Glutamatergic neuron (in vitro differentiated cells): Measurements from ENCODE around the gene CNST. TPM values are rescaled to one million over a fixed set of nuclear protein-coding genes. Genes with fewer than 3 reads are reported as not detected.

Experiments
- DNase-seq: peaks from one replicate; pipeline ENCODE4 v3.0.0; 2022
- H3K27ac Mint-ChIP-seq: one replicate; pipeline ENCODE4 v1.8.0; 2020; ENCODE audit warnings: mild to moderate bottlenecking, mixed read lengths, inconsistent platforms; ENCODE audit not compliant: unreplicated experiment
- H3K27me3 Mint-ChIP-seq: one replicate; pipeline ENCODE4 v1.8.0; 2020; ENCODE audit warnings: mild to moderate bottlenecking, moderate library complexity, mixed read lengths, inconsistent platforms; ENCODE audit not compliant: unreplicated experiment
- H3K36me3 Mint-ChIP-seq: one replicate; pipeline ENCODE4 v1.8.0; 2020; ENCODE audit warnings: mild to moderate bottlenecking, mixed read lengths, inconsistent platforms; ENCODE audit not compliant: unreplicated experiment
- H3K4me1 Mint-ChIP-seq: one replicate; pipeline ENCODE4 v1.8.0; 2020; ENCODE audit warnings: mild to moderate bottlenecking, low read depth, mixed read lengths, inconsistent platforms; ENCODE audit not compliant: unreplicated experiment
- H3K4me3 Mint-ChIP-seq: one replicate; pipeline ENCODE4 v1.8.0; 2020; ENCODE audit warnings: mild to moderate bottlenecking, mixed read lengths, inconsistent platforms; ENCODE audit not compliant: unreplicated experiment
- H3K9me3 Mint-ChIP-seq: one replicate; pipeline ENCODE4 v1.8.0; 2020; ENCODE audit warnings: mild to moderate bottlenecking, moderate library complexity, mixed read lengths, inconsistent platforms; ENCODE audit not compliant: unreplicated experiment
- total RNA-seq: library from RNA; stranded (reverse); fragmentation: NEBNext Ultra II Directional; extraction: Animal tissue kit (Norgen Biotek cat#: 25700); gene quantifications from one replicate; pipeline ENCODE4 v1.2.1, GENCODE V29; 2021; ENCODE audit not compliant: unreplicated experiment
- TF ChIP-seq, protein P1 (sequence below): fragments of 200-600 bp; sonication (generic); IDR thresholded peaks from one replicate; pipeline ENCODE4 v1.5.0; 2021; ENCODE audit not compliant: partially characterized antibody, unreplicated experiment

The CNST gene
- total RNA-seq, 1 donor from 2014 or later, result 87.2 TPM

DNA sequence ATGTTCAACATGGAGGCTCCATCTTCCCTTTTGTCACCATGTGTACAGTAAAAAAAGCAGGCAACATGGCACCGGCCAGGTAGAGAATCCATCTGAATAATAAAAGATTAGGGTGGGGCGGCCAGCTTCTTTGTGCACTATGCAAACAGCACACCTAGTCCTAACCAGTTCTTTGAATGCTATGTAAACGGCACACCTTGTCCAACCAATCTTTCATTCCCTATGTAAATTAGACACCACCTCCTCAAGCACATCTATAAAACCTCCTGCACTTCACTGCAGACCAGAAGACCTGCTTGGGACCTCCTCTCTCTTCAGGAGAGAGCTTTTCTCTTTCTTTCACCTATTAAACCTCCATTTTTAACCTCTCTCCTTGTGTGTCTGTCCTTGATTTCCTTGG is 28.4 kb upstream of the CNST start:
- DNase-seq, result no peak
- Mint-ChIP-seq H3K9me3 (no peaks in the 10 kb centered on the region), H3K4me3 (no peak overlapping the region), H3K27ac (no peak overlapping the region), H3K4me1 (no peaks in the 10 kb centered on the region), H3K36me3 (no peaks in the 10 kb centered on the region), H3K27me3 (no peaks in the 10 kb centered on the region)
- TF ChIP-seq, protein P1, sequence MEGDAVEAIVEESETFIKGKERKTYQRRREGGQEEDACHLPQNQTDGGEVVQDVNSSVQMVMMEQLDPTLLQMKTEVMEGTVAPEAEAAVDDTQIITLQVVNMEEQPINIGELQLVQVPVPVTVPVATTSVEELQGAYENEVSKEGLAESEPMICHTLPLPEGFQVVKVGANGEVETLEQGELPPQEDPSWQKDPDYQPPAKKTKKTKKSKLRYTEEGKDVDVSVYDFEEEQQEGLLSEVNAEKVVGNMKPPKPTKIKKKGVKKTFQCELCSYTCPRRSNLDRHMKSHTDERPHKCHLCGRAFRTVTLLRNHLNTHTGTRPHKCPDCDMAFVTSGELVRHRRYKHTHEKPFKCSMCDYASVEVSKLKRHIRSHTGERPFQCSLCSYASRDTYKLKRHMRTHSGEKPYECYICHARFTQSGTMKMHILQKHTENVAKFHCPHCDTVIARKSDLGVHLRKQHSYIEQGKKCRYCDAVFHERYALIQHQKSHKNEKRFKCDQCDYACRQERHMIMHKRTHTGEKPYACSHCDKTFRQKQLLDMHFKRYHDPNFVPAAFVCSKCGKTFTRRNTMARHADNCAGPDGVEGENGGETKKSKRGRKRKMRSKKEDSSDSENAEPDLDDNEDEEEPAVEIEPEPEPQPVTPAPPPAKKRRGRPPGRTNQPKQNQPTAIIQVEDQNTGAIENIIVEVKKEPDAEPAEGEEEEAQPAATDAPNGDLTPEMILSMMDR, result no peak

DNA sequence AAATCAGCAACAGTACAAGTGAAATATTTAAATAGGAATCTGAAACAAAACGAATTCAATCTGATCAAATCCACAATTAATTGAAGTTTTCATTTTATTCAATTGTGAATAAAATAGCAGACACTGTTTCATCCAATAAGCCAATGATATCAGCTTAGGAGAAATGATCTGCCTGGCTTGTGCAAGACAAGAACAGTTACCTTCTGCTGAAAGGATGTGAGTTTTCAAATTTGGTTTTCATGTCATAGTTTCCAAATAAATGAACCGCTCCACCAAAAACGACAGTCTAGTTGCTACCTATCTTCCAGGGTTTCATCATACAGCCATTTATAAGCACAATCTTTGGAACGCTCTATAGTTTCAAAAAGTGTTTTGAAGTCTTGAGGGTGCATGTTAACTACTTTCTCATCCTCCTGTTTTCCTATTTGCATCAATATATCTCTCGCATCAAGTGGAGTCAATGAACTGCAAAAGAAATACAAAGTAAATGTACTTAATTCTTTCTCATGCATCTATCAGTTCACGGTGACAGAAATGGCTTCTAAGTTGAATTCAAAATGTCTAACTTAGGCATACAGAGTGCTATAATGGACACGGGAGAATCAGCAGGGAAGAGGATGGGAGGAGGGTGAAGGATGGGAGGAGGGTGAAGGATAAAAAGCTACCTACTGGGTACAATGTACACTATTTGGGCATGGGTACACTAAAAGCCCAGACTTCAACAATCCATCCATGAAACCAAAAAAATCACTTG is 25.3 kb upstream of the CNST start:
- Mint-ChIP-seq H3K27ac (no peak overlapping the region), H3K27me3 (no peaks in the 10 kb centered on the region), H3K9me3 (no peaks in the 10 kb centered on the region), H3K36me3 (no peaks in the 10 kb centered on the region), H3K4me1 (no peaks in the 10 kb centered on the region), H3K4me3 (no peak overlapping the region)
- TF ChIP-seq, protein P1, result no peak
- DNase-seq, result no peak

DNA sequence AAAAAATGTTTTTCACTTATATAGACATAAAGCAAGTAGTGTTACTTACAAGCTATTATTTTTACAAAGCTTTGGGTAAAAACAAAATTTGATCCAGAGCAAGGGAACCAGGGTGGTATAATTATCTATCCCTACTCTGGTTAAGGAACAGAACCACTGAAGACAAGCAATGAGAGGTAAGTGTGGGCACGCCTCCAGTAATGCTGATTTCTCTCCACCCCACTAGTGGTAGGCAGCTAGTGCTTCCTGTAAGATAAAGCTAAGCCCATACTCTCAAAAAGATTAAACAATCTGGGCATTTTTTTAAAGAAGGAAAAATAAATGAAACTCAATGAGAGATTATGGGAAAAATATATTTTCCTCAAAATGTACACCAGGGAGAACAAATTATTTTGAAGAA is 22.3 kb upstream of the CNST start:
- H3K27me3 Mint-ChIP-seq, result no peaks in the 10 kb centered on the region
- H3K36me3 Mint-ChIP-seq, result no peaks in the 10 kb centered on the region
- H3K4me1 Mint-ChIP-seq, result no peaks in the 10 kb centered on the region
- H3K4me3 Mint-ChIP-seq, result no peak overlapping the region
- DNase-seq, result no peak
- H3K27ac Mint-ChIP-seq, result no peak overlapping the region
- H3K9me3 Mint-ChIP-seq, result no peaks in the 10 kb centered on the region
- TF ChIP-seq, protein P1, result no peak

DNA sequence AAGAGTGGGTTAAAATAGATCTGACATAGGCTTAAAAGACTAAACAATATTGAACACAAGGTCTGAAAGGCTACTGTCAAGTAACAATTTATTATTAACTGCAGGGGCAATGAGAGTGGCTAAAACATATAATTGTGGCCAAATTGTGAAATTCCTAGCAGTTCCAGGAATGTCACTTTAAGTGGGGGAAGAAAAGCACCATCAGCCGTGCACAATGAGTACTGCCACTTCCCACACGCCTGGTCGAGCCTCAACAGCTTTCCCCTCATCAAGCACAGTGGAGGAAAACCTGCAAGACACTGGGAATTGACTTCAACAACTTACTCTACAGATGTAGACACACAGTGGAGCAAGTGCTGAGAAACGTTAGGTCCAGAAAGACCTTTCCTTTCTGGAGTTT is 16.6 kb upstream of the CNST start:
- H3K4me3 Mint-ChIP-seq, result no peak overlapping the region
- TF ChIP-seq, protein P1, result no peak
- no peaks in the 10 kb centered on the region for H3K4me1 Mint-ChIP-seq
- H3K36me3 Mint-ChIP-seq, result no peaks in the 10 kb centered on the region
- H3K27ac Mint-ChIP-seq, result no peak overlapping the region
- DNase-seq, result no peak
- no peaks in the 10 kb centered on the region for H3K27me3 Mint-ChIP-seq
- no peaks in the 10 kb centered on the region for H3K9me3 Mint-ChIP-seq

DNA sequence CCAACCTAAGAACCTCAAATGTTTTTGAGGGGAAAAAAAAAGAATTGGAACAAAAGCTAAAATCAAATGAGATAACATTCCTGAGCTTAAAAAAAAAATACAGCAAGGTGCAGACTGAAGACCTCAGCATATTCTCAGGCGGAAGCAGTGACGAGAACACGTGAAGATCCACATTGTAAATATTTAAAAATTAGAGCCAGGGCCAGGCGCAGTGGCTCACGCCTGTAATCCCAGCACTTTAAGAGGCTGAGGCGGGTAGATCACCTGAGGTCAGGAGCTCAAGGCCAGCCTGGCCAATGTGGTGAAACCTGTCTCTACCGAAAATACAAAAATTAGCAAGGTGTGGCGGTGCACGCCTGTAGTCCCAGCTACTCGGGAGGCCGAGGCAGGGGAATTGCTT is 15.9 kb upstream of the CNST start:
- no peaks in the 10 kb centered on the region for H3K27me3 Mint-ChIP-seq
- no peaks in the 10 kb centered on the region for H3K36me3 Mint-ChIP-seq
- no peak overlapping the region for H3K4me3 Mint-ChIP-seq
- no peak overlapping the region for H3K27ac Mint-ChIP-seq
- H3K4me1 Mint-ChIP-seq, result no peaks in the 10 kb centered on the region
- no peaks in the 10 kb centered on the region for H3K9me3 Mint-ChIP-seq
- TF ChIP-seq, protein P1, result no peak
- no peak for DNase-seq
